ENCODE data around the gene ARHGAP44.

The ARHGAP44 gene

GRCh38 chr17:12996357-12996756 lies 207.1 kb downstream of the ARHGAP44 start:
- DNase-seq = no peak

- DNase-seq = no peak
Observed at GRCh38 chr17:12996941-12997340, 207.6 kb downstream of the ARHGAP44 start.

- DNase-seq = no peak
Observed at GRCh38 chr17:12998461-12998860, 209.2 kb downstream of the ARHGAP44 start.

- DNase-seq = no peak
Observed at GRCh38 chr17:12998874-12999273, 209.6 kb downstream of the ARHGAP44 start.

- DNase-seq = no peak
Observed at GRCh38 chr17:13000561-13000960, 211.3 kb downstream of the ARHGAP44 start.

GRCh38 chr17:13001991-13002615 lies 212.8 kb downstream of the ARHGAP44 start:
- DNase-seq = peak; percentile 45

- DNase-seq = peak; percentile 54
Observed at GRCh38 chr17:13002761-13003453, 213.6 kb downstream of the ARHGAP44 start.

GRCh38 chr17:13003454-13003851 lies 214.2 kb downstream of the ARHGAP44 start:
- no peak for DNase-seq

GRCh38 chr17:13003927-13004326 lies 214.6 kb downstream of the ARHGAP44 start:
- no peak for DNase-seq

- DNase-seq = no peak
Observed at GRCh38 chr17:13004336-13004735, 215.0 kb downstream of the ARHGAP44 start.

- DNase-seq = no peak
Observed at GRCh38 chr17:13005530-13005929, 216.2 kb downstream of the ARHGAP44 start.

GRCh38 chr17:13008461-13008860 lies 219.2 kb downstream of the ARHGAP44 start:
- no peak for DNase-seq

- no peak for DNase-seq
Observed at GRCh38 chr17:13010959-13011358, 221.7 kb downstream of the ARHGAP44 start.

- no peak for DNase-seq
Observed at GRCh38 chr17:13014801-13015200, 225.5 kb downstream of the ARHGAP44 start.

- DNase-seq = no peak
Observed at GRCh38 chr17:13016881-13017654, 227.8 kb downstream of the ARHGAP44 start.

- DNase-seq = peak; percentile 97
Observed at GRCh38 chr17:13017655-13018459, 228.6 kb downstream of the ARHGAP44 start, which contains the start of gene ELAC2. TSS of gene ELAC2 (minus strand) at chr17:13018027. CDS start at chr17:13017947, 80 bp downstream.

- peak; percentile 54 for DNase-seq
Observed at GRCh38 chr17:13024016-13024415, 234.7 kb downstream of the ARHGAP44 start.

- peak; percentile 66 for DNase-seq
Observed at GRCh38 chr17:13024526-13025257, 235.4 kb downstream of the ARHGAP44 start.

- no peak for DNase-seq
Observed at GRCh38 chr17:13025258-13025627, 235.9 kb downstream of the ARHGAP44 start.

- no peak for DNase-seq
Observed at GRCh38 chr17:13025687-13026086, 236.4 kb downstream of the ARHGAP44 start.

GRCh38 chr17:13027246-13027645 lies 237.9 kb downstream of the ARHGAP44 start:
- no peak for DNase-seq

- DNase-seq = no peak
Observed at GRCh38 chr17:13029340-13029739, 240.0 kb downstream of the ARHGAP44 start.

Data from NCI-H2171 (cell line).